ENCODE data around the gene ACO2. TPM values are rescaled to one million over a fixed set of nuclear protein-coding genes. Genes with fewer than 3 reads are reported as not detected.

Gene ACO2
- total RNA-seq, 5 donors from 2014 or later (not counting 1 experiment from before 2014, with no cell fraction given), result 72.0 to 82.2 (median 77.0) TPM

DNA sequence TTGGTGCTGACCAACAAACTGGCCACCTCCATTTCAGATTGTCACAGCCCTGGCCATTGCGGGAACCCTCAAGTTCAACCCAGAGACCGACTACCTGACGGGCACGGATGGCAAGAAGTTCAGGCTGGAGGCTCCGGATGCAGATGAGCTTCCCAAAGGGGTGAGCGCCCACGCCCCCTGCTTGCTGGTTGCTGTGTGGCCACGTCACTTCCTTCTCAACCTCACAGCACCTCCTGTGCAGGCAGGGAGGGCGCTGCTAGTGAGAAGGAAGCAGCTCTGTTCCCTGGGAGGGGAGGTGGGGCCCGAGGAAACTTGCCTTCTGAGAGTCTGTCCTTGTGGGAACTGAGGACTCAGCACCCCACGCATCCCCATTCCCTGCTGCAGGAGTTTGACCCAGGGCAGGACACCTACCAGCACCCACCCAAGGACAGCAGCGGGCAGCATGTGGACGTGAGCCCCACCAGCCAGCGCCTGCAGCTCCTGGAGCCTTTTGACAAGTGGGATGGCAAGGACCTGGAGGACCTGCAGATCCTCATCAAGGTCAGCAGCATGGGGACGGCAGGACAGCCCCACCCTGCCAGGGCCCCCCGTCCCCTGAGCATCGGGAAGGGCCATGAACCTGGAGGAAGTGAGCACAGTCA, 56.0 kb downstream of the ACO2 start:
- peak overlapping the region; percentile 61 to 73 for H3K27ac Mint-ChIP-seq
- H3K4me1 Mint-ChIP-seq, result peaks cover 16 to 22% (median 16%) of the 10 kb centered on the region in 3 donors
- Histone ChIP-seq H3K27ac (ENCODE audit: low read length) (peak overlapping the region; percentile 48), H3K27me3 (replicated peaks in 1 of 2; ENCODE audit: control insufficient read depth in 2 of 2, extremely low read depth in 1 of 2, insufficient read depth in 2 of 2, low read length in 1 of 2) (no peaks in the 10 kb centered on the region), H3K9me3 (no peaks in the 10 kb centered on the region), H3K4me1 (ENCODE audit: control insufficient read depth in 1 of 2, extremely low read depth in 1 of 2, insufficient read depth in 2 of 2, low read length in 2 of 2) (peaks cover 8 to 30% of the 10 kb centered on the region in 2 experiments), H3K4me3 (ENCODE audit: control insufficient read depth in 1 of 2, extremely low read depth in 1 of 2, low read length in 1 of 2) (no peak overlapping the region), H3K36me3 (ENCODE audit: control insufficient read depth in 2 of 2, extremely low read depth in 1 of 2, insufficient read depth in 1 of 2, low read length in 1 of 2) (peaks cover 26 to 64% of the 10 kb centered on the region in 2 donors)
- no peaks in the 10 kb centered on the region for H3K9me3 Mint-ChIP-seq
- peaks cover 19% of the 10 kb centered on the region for H3K36me3 Mint-ChIP-seq
- 50% methylated on average over 8 of the region's 17 CpGs for WGBS (ENCODE audit: insufficient coverage)
- ChIA-PET CTCF (interaction anchor here in 1 of 2 donors (0.7 to 3.5 kb wide), 3 partner anchors 19 to 122 kb away, joined by 3 to 42 read pairs (median 3); partner anchors contain the start of genes PHF5A and POLR3H), POLR2A (no interaction called here)
- H3K4me3 Mint-ChIP-seq, result peak overlapping the region in 1 of 3 donors; percentile 39
- no peaks in the 10 kb centered on the region for H3K27me3 Mint-ChIP-seq
- ATAC-seq (replicated peaks in 1 of 4) (peak; percentile 83 to 92 (median 85)), DNase-seq (peak; percentile 26 to 83 (median 72))

DNA sequence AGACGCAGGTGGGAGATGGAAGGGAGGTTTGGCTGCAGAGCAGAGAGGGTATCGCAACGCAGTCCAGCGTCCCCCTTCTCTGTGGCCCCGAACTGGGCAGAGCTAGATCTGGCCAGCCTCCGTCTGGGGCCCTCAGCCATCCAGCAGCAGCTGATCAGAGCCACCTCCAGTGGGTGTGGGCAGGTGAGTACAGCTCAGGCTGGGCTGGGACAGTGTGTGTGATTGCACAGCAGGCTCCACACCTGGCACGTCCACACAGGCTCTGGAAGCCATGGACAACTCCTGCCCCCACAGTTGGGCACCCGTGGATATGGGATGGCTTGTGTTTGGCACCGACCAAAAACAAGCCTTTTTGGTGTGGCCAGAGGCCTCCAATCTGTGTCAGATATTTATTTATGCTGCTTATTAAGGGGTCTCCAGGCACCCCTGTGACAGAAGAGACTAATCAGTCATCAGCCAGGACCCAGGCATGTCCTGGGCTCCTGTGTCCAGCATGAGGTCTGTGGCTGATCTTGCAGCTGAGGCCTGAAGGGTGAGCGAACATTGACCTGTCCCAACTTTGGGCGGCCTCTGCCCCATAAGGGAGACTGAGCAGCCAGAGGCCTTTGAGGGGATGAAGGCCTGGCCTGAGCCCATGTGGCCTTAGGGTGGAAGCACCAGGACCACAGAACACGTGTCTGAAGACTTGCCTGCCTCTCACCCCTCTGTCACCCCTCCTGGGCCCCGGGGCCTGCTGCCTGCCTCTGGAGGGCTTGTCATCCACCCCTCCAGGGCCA, 56.7 kb downstream of the ACO2 start:
- H3K4me3 ChIP-seq (ENCODE audit: control insufficient read depth in 1 of 2, extremely low read depth in 1 of 2, low read length in 1 of 2), result no peak overlapping the region
- Mint-ChIP-seq H3K4me3 (no peak overlapping the region), H3K4me1 (peaks cover 16 to 22% (median 16%) of the 10 kb centered on the region in 3 donors), H3K36me3 (peaks cover 21% of the 10 kb centered on the region), H3K9me3 (no peaks in the 10 kb centered on the region), H3K27ac (peak overlapping the region; percentile 61 to 73), H3K27me3 (no peaks in the 10 kb centered on the region)
- CTCF ChIA-PET, result interaction anchor here (0.7 to 3.5 kb wide), 4 partner anchors 18 to 123 kb away, joined by 3 to 42 read pairs (median 8); partner anchors contain the start of genes PHF5A (in 1 of the 2) and POLR3H (in 1 of the 2)
- peak overlapping the region; percentile 48 for H3K27ac ChIP-seq (ENCODE audit: low read length)
- peaks cover 26 to 64% of the 10 kb centered on the region in 2 donors for H3K36me3 ChIP-seq (ENCODE audit: control insufficient read depth in 2 of 2, extremely low read depth in 1 of 2, insufficient read depth in 1 of 2, low read length in 1 of 2)
- H3K27me3 ChIP-seq (replicated peaks in 1 of 2; ENCODE audit: control insufficient read depth in 2 of 2, extremely low read depth in 1 of 2, insufficient read depth in 2 of 2, low read length in 1 of 2), result no peaks in the 10 kb centered on the region
- ATAC-seq (replicated peaks in 1 of 4) (no peak), DNase-seq (no peak)
- H3K9me3 ChIP-seq, result no peaks in the 10 kb centered on the region
- POLR2A ChIA-PET, result no interaction called here
- 92% methylated on average over 13 of the region's 13 CpGs for WGBS (ENCODE audit: insufficient coverage)
- peaks cover 8 to 30% of the 10 kb centered on the region in 2 experiments for H3K4me1 ChIP-seq (ENCODE audit: control insufficient read depth in 1 of 2, extremely low read depth in 1 of 2, insufficient read depth in 2 of 2, low read length in 2 of 2)

DNA sequence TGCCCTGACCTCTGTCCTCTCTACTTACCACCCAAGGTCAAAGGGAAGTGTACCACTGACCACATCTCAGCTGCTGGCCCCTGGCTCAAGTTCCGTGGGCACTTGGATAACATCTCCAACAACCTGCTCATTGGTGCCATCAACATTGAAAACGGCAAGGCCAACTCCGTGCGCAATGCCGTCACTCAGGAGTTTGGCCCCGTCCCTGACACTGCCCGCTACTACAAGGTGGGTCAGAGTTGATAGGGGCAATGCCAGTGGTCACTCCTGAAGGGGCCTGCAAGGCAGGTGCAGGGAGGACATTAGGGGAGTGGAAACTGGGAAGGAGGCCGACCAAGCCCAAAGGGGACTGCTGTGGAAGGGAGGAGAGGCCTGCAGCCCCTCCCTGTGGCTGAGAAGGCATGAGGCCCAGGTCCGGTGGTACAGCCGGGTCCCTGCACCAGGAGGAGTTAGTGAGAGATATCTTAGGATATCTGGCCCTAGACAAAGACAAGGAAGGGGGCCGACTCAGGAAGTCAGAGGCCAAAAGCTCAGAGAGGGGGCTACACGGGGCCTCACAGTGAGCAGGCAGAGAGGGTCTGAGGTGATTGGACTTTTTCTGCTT, 57.4 kb downstream of the ACO2 start:
- peaks cover 30 to 68% of the 10 kb centered on the region in 2 donors for H3K36me3 ChIP-seq (ENCODE audit: control insufficient read depth in 2 of 2, extremely low read depth in 1 of 2, insufficient read depth in 1 of 2, low read length in 1 of 2)
- H3K9me3 ChIP-seq, result no peaks in the 10 kb centered on the region
- POLR2A ChIA-PET, result no interaction called here
- 89% methylated on average over 11 of the region's 12 CpGs for WGBS (ENCODE audit: insufficient coverage)
- no peaks in the 10 kb centered on the region for H3K27me3 Mint-ChIP-seq
- peaks cover 16 to 22% (median 16%) of the 10 kb centered on the region in 3 donors for H3K4me1 Mint-ChIP-seq
- peak overlapping the region; percentile 52 to 80 for H3K27ac Mint-ChIP-seq
- ATAC-seq (replicated peaks in 1 of 4) (peak in 1 of 4 experiments; percentile 3), DNase-seq (no peak)
- no peaks in the 10 kb centered on the region for H3K9me3 Mint-ChIP-seq
- no peaks in the 10 kb centered on the region for H3K27me3 ChIP-seq (replicated peaks in 1 of 2; ENCODE audit: control insufficient read depth in 2 of 2, extremely low read depth in 1 of 2, insufficient read depth in 2 of 2, low read length in 1 of 2)
- H3K4me1 ChIP-seq (ENCODE audit: control insufficient read depth in 1 of 2, extremely low read depth in 1 of 2, insufficient read depth in 2 of 2, low read length in 2 of 2), result peaks cover 8 to 30% of the 10 kb centered on the region in 2 experiments
- no peak overlapping the region for H3K4me3 ChIP-seq (ENCODE audit: control insufficient read depth in 1 of 2, extremely low read depth in 1 of 2, low read length in 1 of 2)
- peak overlapping the region; percentile 16 for H3K27ac ChIP-seq (ENCODE audit: low read length)
- CTCF ChIA-PET, result interaction anchor here (2.1 to 3.5 kb wide), 2 partner anchors 123 to 124 kb away, joined by 12 to 42 read pairs; no protein-coding TSS in a partner anchor
- no peak overlapping the region for H3K4me3 Mint-ChIP-seq
- H3K36me3 Mint-ChIP-seq, result peaks cover 23% of the 10 kb centered on the region

DNA sequence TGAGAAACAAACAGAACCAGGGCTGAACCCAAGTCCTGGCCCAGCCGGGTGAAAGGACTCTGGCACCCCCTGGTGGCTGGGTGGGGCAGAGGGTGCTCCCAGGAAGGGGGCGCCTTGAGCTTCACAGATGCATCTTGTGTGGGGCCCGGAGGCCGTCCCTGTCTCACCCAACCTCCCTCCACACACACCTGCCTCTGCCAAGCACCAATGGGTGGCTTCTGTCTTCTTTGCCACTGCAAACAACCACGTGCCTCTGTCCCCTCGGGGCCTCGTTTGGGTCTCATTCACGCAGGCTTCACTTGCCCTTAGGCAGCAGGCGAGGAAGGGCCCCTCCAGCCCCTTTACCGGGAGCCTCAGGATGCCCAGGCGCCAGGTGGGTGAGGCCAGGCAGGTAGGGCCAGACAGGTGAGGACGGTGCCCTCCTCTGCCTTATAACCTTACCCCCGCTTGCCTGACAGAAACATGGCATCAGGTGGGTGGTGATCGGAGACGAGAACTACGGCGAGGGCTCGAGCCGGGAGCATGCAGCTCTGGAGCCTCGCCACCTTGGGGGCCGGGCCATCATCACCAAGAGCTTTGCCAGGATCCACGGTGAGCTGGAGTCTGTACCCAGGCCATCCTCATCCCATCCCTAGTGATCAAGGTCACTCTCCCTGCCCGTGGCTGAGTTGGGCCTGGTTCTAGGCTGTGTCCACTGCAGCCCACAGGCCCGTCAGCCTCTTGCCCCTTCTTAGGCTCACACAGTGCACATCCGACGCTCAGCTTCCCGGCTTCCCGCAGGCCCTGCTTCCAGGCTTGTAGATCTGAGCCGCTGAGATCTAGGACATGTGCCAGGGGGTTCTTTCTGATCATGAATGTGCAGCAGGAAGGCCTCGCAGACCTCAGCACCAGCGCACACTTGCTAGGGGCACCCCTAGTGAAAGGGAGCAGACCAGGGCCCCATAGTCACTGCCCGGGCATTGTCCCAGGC, 58.2 kb downstream of the ACO2 start:
- H3K4me1 Mint-ChIP-seq, result peaks cover 16 to 22% (median 16%) of the 10 kb centered on the region in 3 donors
- Histone ChIP-seq H3K36me3 (ENCODE audit: control insufficient read depth in 2 of 2, extremely low read depth in 1 of 2, insufficient read depth in 1 of 2, low read length in 1 of 2) (peaks cover 37 to 75% of the 10 kb centered on the region in 2 donors), H3K27me3 (replicated peaks in 1 of 2; ENCODE audit: control insufficient read depth in 2 of 2, extremely low read depth in 1 of 2, insufficient read depth in 2 of 2, low read length in 1 of 2) (no peaks in the 10 kb centered on the region), H3K4me1 (ENCODE audit: control insufficient read depth in 1 of 2, extremely low read depth in 1 of 2, insufficient read depth in 2 of 2, low read length in 2 of 2) (peaks cover 8 to 30% of the 10 kb centered on the region in 2 experiments), H3K9me3 (no peaks in the 10 kb centered on the region), H3K27ac (ENCODE audit: low read length) (peak overlapping the region; percentile 16), H3K4me3 (ENCODE audit: control insufficient read depth in 1 of 2, extremely low read depth in 1 of 2, low read length in 1 of 2) (no peak overlapping the region)
- peak; percentile 51 to 64 (median 56) for ATAC-seq (replicated peaks in 1 of 4)
- H3K36me3 Mint-ChIP-seq, result peaks cover 23% of the 10 kb centered on the region
- peak; percentile 25 to 80 (median 59) for DNase-seq
- ChIA-PET POLR2A (no interaction called here), CTCF (interaction anchor here (0.5 to 3.5 kb wide), 5 partner anchors 75 to 438 kb away, joined by 3 to 42 read pairs (median 7); no protein-coding TSS in a partner anchor)
- H3K27ac Mint-ChIP-seq, result peak overlapping the region; percentile 52 to 80
- no peak overlapping the region for H3K4me3 Mint-ChIP-seq
- H3K27me3 Mint-ChIP-seq, result no peaks in the 10 kb centered on the region
- 85% methylated on average over 29 of the region's 32 CpGs for WGBS (ENCODE audit: insufficient coverage)
- no peaks in the 10 kb centered on the region for H3K9me3 Mint-ChIP-seq

DNA sequence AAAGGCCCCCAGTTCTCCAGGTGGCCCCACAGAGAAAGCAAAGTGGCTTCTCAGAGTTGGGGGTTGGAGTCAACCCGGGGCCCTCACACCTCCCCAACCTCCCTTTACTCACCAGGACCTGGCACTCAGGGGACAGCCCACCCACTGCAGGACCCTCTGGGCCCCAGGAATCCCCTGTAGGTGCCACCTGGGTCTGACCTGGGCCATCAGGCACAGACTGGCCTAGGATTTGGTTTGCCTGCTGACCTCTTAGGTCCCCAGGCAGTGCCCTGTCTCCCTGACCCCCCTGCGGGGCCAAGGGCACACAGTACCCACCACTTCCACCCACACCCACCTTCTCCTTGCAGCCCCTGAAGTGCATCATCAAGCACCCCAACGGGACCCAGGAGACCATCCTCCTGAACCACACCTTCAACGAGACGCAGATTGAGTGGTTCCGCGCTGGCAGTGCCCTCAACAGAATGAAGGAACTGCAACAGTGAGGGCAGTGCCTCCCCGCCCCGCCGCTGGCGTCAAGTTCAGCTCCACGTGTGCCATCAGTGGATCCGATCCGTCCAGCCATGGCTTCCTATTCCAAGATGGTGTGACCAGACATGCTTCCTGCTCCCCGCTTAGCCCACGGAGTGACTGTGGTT, 59.3 kb downstream of the ACO2 start:
- ChIA-PET POLR2A (no interaction called here), CTCF (interaction anchor here (0.6 to 2.1 kb wide), 3 partner anchors 76 to 125 kb away, joined by 4 to 12 read pairs (median 7); no protein-coding TSS in a partner anchor)
- peaks cover 19% of the 10 kb centered on the region for H3K36me3 Mint-ChIP-seq
- no peaks in the 10 kb centered on the region for H3K9me3 Mint-ChIP-seq
- H3K36me3 ChIP-seq (ENCODE audit: control insufficient read depth in 2 of 2, extremely low read depth in 1 of 2, insufficient read depth in 1 of 2, low read length in 1 of 2), result peaks cover 36 to 77% of the 10 kb centered on the region in 2 donors
- no peaks in the 10 kb centered on the region for H3K9me3 ChIP-seq
- no peak overlapping the region for H3K27ac Mint-ChIP-seq
- ATAC-seq (replicated peaks in 1 of 4) (no peak), DNase-seq (no peak)
- no peaks in the 10 kb centered on the region for H3K27me3 Mint-ChIP-seq
- peaks cover 8 to 35% of the 10 kb centered on the region in 2 experiments for H3K4me1 ChIP-seq (ENCODE audit: control insufficient read depth in 1 of 2, extremely low read depth in 1 of 2, insufficient read depth in 2 of 2, low read length in 2 of 2)
- WGBS (ENCODE audit: insufficient coverage), result 76% methylated on average over 14 of the region's 16 CpGs
- no peak overlapping the region for H3K4me3 ChIP-seq (ENCODE audit: control insufficient read depth in 1 of 2, extremely low read depth in 1 of 2, low read length in 1 of 2)
- peaks cover 14 to 20% (median 16%) of the 10 kb centered on the region in 3 donors for H3K4me1 Mint-ChIP-seq
- no peak overlapping the region for H3K27ac ChIP-seq (ENCODE audit: low read length)
- H3K27me3 ChIP-seq (replicated peaks in 1 of 2; ENCODE audit: control insufficient read depth in 2 of 2, extremely low read depth in 1 of 2, insufficient read depth in 2 of 2, low read length in 1 of 2), result no peaks in the 10 kb centered on the region
- no peak overlapping the region for H3K4me3 Mint-ChIP-seq

Measured in T-cell (primary cell).